DMS79 (cell line): Measurements from ENCODE around the gene LRRC26.
A peak's percentile ranks its signal among the peaks of the same experiment; 100 is the strongest.

Experiments
- DNase-seq: peaks from one replicate; lab custom pipeline; 2025; lab: John Stamatoyannopoulos, UW

The LRRC26 gene

DNA sequence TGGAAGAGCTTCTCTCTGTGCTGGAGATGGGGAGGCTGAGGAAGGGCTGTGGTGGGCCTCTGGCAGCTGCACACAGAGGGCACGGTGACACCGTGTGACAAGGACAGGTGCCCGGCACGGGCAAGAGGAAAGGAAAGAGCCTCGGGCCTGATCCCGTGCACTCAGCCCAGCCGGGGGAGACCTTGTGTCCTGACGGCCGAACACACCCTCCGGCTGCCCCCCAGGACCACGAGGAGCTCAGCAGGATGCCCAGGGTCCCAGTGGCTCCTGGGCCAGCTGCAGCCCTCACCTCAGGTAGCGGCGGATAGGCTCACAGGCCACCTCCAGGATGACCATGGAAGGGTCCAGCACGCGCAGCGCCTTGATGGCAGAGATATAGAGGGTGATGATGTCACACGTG, 13.0 kb upstream of the LRRC26 start:
- no peak for DNase-seq

DNA sequence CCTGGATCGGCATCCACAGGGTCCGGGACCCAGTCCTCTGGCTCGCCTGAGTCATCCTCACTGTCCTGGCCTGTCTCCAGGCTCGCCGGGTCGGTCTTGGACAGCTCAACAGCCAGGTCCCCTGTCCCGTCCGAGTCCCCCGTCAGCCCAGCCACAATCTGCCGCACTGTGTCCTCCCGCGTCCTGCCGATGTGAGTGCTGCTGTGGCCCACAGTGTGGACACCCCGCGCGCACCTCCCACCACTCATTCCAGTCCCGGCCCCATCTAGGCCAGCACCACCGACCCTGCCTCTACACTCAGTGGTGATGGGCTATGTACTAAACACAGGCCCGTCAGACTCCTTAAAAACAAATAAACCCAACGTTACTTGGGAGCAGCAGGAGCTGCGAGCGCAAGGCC, 11.8 kb upstream of the LRRC26 start:
- no peak for DNase-seq

DNA sequence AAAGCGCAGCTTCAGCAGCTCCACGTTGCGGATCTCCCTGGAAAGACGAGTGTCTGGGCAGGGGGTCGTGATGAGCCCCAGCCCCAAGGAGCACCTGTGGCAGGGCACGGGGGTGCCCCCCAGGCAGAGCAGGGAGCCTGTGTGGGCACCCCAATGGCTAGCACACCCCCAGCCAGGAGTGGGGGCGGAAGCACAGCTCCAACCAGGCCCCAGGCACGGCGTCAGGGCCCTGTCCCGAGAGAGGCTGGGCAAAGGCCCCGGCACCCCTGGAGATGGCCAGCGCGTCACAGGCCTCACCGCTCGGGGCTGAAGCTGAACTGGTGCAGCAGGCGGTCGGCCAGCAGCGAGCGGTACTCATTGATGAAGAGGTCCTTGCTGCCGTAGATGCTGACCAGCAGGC, 10.6 kb upstream of the LRRC26 start:
- DNase-seq: no peak

DNA sequence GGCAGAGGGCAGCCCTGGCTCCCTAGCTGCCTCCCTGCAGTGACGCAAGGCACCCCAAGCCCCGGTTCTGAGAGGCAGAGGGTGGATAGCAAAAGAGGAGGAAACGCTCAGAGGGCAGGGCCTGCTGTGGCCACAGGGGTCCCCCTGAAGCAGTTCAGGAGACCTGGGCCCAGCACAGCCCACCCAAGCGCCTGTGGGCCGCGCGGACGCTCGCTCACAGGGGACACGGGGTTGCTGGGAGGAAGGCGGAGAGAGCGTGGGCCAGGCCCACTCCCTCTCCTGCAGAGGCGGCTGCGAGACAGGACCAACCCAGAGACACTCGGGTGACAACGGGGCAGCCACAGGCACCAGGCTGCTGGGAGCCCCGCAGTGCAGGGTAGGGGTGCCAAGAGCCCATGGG, 9.9 kb upstream of the LRRC26 start:
- DNase-seq: no peak

DNA sequence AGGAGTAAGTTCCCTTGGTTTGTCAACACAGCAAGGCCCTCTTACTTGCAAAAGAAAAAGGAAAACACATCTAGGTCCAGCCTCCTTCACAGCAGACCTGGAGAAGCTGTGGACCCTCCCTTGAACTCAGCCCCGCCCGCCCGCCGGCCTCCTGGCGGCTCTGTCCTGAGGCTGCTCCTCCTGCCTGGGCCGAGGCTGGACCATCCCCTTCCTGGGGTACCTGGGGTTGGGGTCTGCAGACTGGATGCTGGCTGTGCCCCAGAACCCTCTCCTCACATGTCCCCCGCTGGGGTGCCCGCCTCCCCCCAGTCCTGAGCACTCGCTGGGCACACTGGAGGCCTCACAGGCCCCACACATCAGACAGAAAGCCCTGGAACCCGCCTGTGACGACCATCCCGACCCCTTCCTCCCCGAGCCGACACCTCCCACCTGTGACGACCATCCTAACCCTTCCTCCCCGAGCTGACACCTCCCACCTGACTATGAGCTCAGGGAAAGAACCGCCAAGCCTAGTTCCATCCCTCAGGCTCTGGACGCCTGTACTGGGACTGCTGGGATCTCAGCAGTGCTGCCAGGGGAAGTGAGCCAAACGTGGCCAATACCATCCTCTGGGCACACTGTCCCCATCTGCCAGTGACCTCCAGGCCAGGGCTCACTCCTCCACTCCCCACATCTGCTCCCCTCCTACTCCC, 9.2 kb upstream of the LRRC26 start:
- DNase-seq: no peak

DNA sequence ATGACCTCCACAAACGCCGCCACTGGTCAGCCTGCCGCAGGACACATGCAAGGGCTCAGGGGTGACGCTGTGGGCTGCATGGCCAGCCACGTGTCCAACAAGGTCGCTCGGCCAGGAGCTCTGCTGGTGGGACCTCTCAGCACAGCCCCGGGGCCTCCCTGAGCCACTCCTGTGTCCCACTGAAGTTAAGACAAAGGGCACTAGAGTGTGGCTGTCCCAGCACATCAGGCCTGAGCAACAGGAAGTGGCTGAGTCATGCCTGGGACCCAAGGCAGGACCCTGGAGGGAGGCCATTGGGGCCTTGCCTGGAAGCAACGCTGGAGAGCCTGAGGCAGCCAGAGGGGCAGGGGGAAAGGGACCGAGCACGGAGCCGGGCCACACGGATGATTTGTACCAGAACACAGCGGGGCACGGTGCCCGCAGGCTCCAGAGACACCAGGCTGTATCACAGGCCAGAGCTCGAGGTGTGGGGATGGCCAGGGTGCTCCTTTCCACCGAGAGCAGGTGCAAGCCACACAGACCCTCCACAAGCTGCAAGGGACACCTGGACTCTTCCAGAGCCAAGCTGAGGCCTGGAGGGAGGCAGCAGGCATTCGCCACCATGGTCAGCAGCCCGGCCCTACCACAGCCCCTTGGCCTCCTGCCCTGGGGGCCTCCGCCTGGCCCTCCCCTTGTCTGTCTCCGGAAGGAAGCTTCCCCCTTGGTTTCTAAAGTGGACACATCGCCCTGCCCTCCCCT, 8.5 kb upstream of the LRRC26 start:
- no peak for DNase-seq

DNA sequence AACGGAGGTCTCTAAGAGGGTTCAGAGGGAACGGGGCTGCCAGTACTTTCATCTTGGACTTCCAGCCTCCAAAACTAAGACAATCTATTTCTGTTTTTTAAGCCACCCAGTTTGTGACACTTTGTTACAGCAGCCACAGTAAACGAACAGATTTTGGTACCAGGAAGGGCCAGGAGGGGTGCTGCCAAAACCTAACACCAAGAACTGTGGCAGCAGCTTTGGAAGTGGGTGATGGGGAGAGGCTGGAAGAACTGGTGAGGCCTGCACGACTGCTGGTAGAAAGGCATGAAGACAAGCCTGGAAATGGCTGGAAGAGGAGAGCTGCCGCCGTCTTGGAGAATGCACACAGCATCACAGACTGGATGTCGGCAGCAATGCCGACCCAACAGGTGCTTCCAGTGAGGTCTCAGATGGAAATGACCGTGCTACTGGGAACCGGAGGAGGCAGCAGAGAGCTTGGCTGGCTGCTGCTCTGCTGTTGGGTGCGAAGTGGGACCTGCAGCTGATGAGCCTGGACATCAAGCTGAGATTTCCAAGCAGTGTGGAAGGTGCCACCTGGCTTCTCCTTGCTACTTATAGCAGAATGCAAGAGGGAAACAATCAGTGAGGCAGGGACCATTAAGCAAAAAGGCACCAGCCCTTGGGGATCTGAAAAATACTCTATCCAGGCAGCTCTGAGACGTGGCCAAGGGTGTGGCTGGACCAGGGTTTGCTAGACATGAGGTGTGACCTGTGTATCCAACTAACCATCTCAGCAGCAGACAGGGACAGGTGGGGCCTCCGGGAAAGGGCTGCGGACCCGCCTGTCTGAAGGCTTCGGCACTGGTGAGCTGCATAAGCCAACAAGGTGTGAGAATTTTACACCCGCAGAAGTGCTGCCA, 6.7 kb upstream of the LRRC26 start:
- DNase-seq: no peak

DNA sequence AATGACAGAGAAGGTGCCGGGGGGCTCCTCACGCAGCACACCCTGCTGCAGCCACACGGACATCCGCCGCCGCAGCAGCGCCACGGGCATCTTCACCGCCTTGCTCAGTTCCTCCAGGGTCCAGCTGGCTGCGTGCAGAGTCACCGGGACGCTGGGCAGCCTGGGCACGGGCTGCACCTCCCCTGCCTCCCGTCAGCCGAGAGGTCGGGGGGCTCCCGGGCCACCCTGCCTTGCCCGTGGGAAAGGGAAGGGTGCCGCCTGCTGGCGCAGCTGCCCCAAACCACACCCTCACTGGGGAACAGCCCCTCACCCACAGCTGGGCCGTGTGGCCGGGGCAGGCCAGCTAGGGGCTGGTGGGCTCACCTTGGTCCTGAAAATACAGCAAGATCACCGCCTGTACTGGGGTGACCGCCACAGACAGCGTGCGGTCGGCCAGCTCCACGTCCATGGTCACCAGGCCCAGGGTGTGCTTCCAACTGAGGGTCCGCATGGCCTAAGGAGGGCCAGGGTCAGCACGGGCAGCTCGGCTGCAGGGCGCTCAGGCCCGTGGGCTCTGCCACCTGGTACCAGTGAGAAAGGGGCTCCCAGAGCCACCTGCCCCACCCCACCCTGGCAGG, 5.6 kb upstream of the LRRC26 start:
- no peak for DNase-seq

DNA sequence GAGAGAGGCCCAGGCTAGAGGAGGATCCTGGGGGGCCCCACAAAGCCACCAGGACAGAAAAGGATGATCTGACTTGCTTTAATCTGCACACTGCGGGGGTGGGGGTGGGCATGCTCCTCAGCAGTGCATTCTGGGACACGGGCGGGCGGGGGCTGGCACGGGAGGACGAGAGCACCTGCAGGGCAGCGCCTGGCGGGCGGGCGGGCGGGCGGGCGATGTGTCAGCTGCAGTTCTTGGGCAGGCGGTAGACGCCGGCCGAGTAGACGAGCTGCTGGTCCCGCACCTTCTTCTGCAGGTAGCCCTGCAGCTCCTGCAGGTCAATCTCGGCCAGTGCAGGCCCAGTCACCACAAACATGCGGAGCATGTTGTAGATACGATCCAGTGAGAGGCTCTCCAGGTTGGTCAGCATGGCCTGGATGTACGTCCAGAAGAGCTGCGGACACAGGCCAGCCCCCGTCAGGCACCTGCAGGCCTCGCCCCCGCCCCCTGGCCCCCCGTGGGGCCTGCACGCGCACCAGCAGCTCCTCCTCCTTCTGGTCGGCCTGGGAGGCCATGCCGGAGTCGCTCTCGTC, 5.0 kb upstream of the LRRC26 start:
- no peak for DNase-seq

DNA sequence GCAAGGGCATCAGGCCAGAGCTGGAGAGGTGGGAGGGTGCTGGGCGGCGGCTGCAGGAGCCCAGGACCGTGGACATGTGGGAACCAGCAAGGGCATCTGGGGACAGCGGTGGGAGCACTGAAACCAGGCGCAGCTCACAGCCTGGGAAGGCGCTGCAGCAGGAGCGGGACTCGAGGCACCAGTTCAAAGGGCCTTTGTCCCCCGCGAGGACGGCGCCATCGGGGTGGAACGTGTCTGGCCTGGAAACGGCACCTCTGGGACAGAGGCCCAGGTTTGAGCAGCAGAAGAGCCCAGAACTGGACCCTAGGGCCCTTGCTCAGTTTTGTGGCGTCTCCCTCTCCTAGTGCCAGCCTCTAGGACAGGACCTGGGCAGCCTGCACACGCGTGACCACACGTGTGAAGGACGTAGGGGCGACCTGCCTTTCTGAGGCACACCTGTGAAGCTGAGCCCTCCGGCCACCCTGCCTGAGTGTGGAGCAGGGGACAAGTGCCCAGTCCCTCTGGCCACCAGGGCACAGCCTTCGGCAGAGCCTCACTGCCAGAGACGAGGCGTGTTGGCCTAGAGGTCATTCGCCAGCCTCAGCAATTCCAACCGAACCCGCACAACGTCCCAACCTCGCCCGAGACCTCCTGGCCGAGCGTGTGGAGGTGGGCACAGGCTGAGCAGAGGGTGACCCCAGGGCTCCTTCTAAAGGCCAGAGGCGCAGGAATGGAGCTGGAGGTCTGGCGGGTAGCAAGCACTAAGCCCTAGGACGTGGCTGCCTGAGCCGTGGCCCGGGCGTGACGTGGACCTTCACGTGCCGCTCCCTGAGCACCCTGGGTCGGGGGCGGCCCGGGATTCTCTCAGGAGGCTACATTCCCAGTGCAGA, 4.2 kb upstream of the LRRC26 start:
- DNase-seq: no peak

DNA sequence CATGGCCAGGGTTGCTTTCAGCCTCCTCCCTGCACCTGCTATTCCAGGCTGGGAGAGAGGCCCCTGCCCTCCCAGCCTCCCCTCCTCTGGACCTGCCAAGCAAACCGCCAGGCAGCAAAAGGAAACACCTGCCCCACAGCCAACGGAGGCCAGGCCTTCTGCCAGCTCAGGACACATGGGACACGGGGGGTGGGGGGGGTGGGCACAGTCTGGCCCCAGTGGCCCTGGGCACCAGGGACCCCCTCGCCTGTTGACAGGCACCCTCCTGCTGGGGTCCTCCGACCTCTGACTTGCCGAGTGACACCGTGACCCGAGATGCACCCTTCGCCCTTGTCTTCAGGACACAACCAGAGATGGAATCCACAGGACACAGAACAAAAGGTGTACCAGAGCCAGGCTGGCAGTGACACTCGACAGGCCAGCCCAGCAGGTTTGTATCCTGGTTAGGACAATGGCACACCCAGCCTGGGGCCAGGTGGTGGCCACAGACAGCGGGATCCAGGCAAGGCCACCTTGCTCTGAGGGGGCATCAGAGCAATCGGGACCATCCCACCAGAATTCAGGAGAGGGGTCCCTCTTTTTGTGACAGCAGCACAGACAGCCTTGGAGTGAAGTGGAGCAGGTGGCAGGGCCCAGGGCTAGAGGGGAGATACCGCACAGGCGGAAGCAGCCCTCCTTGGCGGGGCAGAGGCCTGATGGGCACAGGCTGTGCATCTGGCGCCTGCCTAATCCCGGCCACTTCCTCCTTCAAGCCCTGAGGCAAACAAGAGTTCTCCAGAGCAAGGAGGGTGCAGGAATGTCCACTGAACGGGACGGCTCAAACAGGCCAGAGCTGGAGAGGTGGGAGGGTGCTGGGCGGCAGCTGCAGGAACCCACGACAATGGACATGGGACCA, 3.3 kb upstream of the LRRC26 start:
- DNase-seq: no peak

DNA sequence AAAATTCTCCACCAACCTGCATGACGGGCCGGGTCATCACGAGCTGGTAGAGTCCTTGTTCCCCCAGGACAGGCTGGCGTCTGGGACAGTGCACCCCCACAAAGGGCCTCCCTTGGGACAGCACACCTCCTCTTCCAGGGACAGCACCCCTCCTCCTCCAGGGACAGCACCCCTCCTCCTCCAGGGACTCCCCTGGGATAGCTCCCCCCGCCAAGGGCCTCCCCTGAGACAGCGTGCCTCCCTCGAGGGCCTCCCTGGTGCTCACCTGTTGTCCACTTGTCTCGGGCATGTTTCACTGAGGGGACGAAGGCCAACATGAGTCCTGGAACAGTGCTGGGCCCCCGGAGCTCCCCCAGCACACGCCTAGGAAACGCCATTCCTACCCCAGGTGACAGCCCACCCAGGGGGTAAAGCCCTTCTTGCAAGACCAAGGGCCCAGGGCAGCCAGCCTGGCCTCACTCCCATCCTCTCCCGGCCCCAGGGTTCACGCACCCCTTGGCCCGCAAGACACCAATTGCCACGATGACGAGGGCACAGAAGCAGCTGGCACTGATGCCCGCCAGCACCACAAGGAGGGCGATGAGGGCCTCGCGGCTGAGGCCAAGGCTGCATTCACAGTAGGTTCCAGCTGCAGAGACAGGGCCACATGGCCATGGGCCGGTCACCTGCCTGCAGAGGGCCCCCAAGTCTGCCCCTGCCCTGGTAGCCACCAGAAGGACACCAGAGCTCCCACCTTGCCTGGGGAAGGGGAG, 1.5 kb upstream of the LRRC26 start:
- no peak for DNase-seq

DNA sequence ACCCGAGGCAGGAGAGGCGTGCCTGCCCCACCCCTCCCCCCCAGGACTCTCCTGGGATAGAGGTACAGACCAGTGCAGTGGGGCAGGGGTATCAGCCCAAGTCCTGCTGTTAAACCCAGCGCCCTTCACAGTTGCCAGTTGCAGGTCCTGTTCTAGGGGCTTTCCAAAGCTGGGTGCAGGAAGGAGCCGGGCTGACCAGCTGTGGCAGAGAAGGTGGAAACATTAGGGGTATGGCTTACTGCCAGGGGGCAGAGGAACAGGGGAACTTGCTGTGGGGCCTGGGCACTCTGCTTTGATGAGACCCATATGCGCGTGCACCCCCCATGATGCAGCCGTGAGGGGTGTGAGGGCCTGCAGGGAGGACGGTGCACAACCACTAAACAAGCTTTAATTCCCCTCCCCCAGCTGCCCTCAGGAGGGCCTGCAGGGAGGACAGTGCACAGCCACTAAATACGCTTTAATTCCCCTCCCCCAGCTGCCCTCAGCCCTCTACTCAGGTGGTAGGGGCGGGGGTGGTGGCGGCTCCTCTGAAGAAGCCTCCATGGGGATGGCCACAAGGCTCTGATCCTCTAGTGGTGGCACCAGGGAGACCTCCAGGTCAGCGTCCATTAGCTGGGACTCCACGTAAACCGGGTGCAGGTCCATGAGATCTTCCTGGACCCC, 766 bp upstream of the LRRC26 start:
- DNase-seq: no peak

DNA sequence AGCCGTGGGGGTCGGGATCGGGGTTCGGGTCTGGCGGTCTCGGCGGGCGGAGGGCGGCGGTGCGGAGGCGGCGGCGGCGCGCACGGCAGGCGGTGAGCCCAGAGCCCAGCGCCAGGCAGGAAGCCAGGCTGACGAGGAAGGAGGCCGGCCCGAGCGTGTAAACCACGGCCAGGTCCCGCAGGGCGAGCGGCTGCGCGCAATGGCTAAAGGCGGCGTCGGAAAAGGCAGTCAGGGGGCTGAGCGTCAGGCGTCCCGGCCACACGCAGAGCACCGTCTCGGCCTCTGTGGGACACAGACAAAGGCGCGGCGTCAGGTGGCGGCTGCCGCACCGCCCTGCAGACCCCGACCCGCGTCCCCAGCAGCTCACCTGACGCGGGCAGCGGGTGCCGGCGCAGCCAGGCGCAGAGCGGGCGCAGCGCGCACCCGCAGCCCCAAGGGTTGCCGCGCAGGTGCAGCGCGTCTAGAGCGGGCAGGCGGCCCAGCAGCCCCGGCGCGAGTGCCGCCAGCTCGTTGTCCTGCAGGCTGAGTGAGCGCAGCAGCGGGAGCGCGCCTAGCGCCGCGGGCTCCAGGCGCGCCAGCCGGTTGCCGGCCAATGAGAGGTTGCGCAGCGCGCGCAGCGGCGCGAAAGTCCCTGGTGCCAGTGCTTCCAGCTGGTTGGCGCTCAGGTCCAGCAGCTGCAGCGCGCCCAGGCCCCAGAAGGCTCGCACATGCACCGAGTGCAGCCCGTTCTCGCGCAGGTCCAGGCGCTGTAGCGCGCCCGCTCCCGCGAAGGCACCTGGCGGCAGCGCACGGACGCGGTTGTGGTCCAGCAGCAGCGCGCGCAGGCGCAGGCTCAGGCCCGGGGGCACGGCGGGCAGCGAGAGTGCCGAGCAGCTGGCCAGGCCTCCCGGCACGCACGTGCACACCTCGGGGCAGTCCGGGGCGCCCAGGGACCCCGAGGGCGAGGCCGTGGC, 671 bp downstream of the LRRC26 start:
- DNase-seq: peak; percentile 77

DNA sequence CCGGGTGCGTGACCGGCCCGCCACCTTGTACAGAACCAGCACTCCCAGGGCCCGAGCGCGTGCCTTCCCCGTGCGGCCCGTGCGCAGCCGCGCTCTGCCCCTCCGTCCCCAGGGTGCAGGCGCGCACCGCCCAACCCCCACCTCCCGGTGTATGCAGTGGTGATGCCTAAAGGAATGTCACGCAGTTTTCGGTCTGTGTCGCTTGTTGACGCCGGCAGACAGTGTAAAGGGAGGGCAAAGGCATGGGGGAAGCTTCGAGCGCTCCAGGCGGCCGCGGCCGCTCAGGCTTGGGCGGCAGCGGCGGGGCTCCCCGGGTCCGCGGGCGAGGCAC, 1.3 kb downstream of the LRRC26 start:
- no peak for DNase-seq

DNA sequence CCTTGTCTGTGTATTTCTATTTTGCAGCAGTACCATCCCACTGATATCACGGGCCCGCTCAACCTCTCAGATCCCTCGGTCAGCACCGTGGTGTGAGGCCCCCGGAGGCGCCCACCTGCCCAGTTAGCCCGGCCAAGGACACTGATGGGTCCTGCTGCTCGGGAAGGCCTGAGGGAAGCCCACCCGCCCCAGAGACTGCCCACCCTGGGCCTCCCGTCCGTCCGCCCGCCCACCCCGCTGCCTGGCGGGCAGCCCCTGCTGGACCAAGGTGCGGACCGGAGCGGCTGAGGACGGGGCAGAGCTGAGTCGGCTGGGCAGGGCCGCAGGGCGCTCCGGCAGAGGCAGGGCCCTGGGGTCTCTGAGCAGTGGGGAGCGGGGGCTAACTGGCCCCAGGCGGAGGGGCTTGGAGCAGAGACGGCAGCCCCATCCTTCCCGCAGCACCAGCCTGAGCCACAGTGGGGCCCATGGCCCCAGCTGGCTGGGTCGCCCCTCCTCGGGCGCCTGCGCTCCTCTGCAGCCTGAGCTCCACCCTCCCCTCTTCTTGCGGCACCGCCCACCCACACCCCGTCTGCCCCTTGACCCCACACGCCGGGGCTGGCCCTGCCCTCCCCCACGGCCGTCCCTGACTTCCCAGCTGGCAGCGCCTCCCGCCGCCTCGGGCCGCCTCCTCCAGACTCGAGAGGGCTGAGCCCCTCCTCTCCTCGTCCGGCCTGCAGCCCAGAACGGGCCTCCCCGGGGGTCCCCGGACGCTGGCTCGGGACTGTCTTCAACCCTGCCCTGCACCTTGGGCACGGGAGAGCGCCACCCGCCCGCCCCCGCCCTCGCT, 1.9 kb downstream of the LRRC26 start:
- DNase-seq: peak; percentile 48

DNA sequence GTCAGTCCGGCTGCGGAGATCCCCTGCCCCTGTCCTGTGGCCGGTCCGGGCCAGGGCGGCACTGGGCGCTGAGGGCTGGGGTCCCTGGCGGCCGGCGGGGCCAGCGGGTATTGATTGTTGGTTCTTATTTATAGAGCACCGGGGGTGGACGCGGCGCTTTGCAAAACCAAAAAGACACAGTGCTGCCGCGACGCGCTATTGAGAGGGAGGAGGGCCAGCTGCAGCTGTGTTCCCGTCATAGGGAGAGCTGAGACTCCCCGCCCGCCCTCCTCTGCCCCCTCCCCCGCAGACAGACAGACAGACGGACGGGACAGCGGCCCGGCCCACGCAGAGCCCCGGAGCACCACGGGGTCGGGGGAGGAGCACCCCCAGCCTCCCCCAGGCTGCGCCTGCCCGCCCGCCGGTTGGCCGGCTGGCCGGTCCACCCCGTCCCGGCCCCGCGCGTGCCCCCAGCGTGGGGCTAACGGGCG, 2.5 kb downstream of the LRRC26 start:
- no peak for DNase-seq
